HCT116 (cell line): ENCODE results near the gene TBC1D13. TPM values are rescaled to one million over a fixed set of nuclear protein-coding genes. Genes with fewer than 3 reads are reported as not detected.
"Not testable (repeated sequence)": the region's sequence is repeated elsewhere in the genome, so short reads cannot be mapped to it uniquely, and the experiment has no call there.

Source experiments
- ATAC-seq: fragments of 200-7000 bp; cut with Tn5 transposase; 2 replicates; pipeline ENCODE4 v1.9.1; 2020; ENCODE audit warnings: mild to moderate bottlenecking, moderate library complexity
- BruUV-seq: library from RNA; stranded (reverse); fragments of 400-500 nt; replicated peaks from 2 replicates; lab custom pipeline; 2021; lab: Mats Ljungman, UMichigan
- CTCF ChIA-PET: fragments of 300-600 bp; sonication (Branson Sonifier 250); formaldehyde crosslinking; loops from one replicate; lab custom pipeline; 2021; ENCODE audit warnings: antibody characterized with exemption; lab: Charles Lee
- POLR2A ChIA-PET: fragments of 300-600, 350-600 bp; sonication (Branson Sonifier 250); formaldehyde crosslinking; loops from one replicate; lab custom pipeline; 2021; ENCODE audit warnings: antibody characterized with exemption; lab: Charles Lee
- RAD21 ChIA-PET, 2 experiments: fragments of 300-600 bp; sonication (Branson Sonifier 250); formaldehyde crosslinking; loops; one replicate each; lab custom pipeline; 2023; ENCODE audit warnings: low total read pairs in 2 of 2; ENCODE audit not compliant: uncharacterized antibody in 2 of 2, unreplicated experiment in 2 of 2, low non-redundant PET in 1 of 2; lab: Charles Lee
- DNase-seq: peaks from one replicate; pipeline ENCODE4 v3.0.0-alpha.2; 2010; ENCODE audit warnings: low read depth, low spot score
- H2AFZ ChIP-seq: fragments of 200-600 bp; shearing (Covaris generic), sonication (generic); 2 replicates; pipeline ENCODE4 v1.6.1; 2017; ENCODE audit warnings: low read depth, mixed run types, mixed read lengths, antibody characterized with exemption, low read length; ENCODE audit not compliant: poor library complexity, severe bottlenecking
- H3K27ac ChIP-seq: 2 replicates; pipeline ENCODE4 v1.5.1; 2012; ENCODE audit warnings: low read depth, low read length
- H3K27me3 ChIP-seq: fragments of 200-600 bp; sonication (generic); 2 replicates; pipeline ENCODE4 v1.6.1; 2016; ENCODE audit warnings: mixed run types, low read length, mixed read lengths; ENCODE audit not compliant: insufficient read depth
- H3K36me3 ChIP-seq, 2 experiments: fragments of 200-500 bp in 1 of 2; fragments of 200-600 bp in 1 of 2; sonication (Bioruptor generic) in 1 of 2; sonication (generic) in 1 of 2; 2 replicates each; pipeline versions ENCODE4 v1.5.1 to v1.6.1; 2014 to 2016; ENCODE audit warnings: low read length in 2 of 2, inconsistent platforms in 1 of 2, mixed read lengths in 1 of 2, mixed run types in 1 of 2; ENCODE audit not compliant: insufficient read depth in 2 of 2, control insufficient read depth in 1 of 2
- H3K4me1 ChIP-seq, 2 experiments: fragments of 200-600 bp in 1 of 2; sonication (generic) in 1 of 2; 2 replicates each; pipeline versions ENCODE4 v1.5.1 to v1.6.1; 2012 to 2017; ENCODE audit warnings: low read length in 2 of 2, inconsistent platforms in 1 of 2, mild to moderate bottlenecking in 1 of 2, mixed read lengths in 1 of 2, mixed run types in 1 of 2, moderate library complexity in 1 of 2; ENCODE audit not compliant: insufficient read depth in 2 of 2, control insufficient read depth in 1 of 2
- H3K4me2 ChIP-seq: fragments of 200-600 bp; sonication (generic); 2 replicates; pipeline ENCODE4 v1.6.1; 2017; ENCODE audit warnings: mixed run types, low read length, mixed read lengths
- H3K4me3 ChIP-seq, 2 experiments: fragments of 200-600 bp in 1 of 2; sonication (generic) in 1 of 2; replicated peaks in 1 of 2; 2 replicates each; pipeline ENCODE4 v1.5.1; 2011 to 2016; ENCODE audit warnings: low read length in 2 of 2, control low read depth in 1 of 2, low read depth in 1 of 2, mild to moderate bottlenecking in 1 of 2, mixed read lengths in 1 of 2, mixed run types in 1 of 2
- H3K79me2 ChIP-seq: fragments of 200-600 bp; sonication (generic); 2 replicates; pipeline ENCODE4 v1.6.1; 2017; ENCODE audit warnings: mild to moderate bottlenecking, mixed run types, low read length, moderate library complexity, mixed read lengths; ENCODE audit not compliant: insufficient read depth
- H3K9ac ChIP-seq: fragments of 200-600 bp; sonication (generic); 2 replicates; pipeline ENCODE4 v1.6.1; 2016; ENCODE audit warnings: low read length, mixed read lengths
- H3K9me2 ChIP-seq: fragments of 200-600 bp; sonication (generic), shearing (Covaris generic); 2 replicates; pipeline ENCODE4 v1.6.1; 2017; ENCODE audit warnings: mixed run types, mild to moderate bottlenecking, moderate library complexity; ENCODE audit not compliant: insufficient read depth
- H3K9me3 ChIP-seq, 2 experiments: fragments of 200-500 bp in 1 of 2; fragments of 200-600 bp in 1 of 2; sonication (Bioruptor generic) in 1 of 2; sonication (generic) in 1 of 2; 2 replicates each; pipeline ENCODE4 v1.6.1; 2014 to 2017; ENCODE audit warnings: low read length in 2 of 2, mixed read lengths in 2 of 2, inconsistent platforms in 1 of 2, low read depth in 1 of 2, mild to moderate bottlenecking in 1 of 2, mixed run types in 1 of 2, moderate library complexity in 1 of 2; ENCODE audit not compliant: control insufficient read depth in 1 of 2, insufficient read depth in 1 of 2
- H4K20me1 ChIP-seq: fragments of 200-600 bp; sonication (generic), shearing (Covaris generic); 2 replicates; pipeline ENCODE4 v1.6.1; 2017; ENCODE audit warnings: mixed run types, mild to moderate bottlenecking, moderate library complexity; ENCODE audit not compliant: insufficient read depth
- intact Hi-C: fragments of 100-400 bp; cut with micrococcal nuclease; formaldehyde crosslinking; loops from 2 replicates; pipeline ENCODE4 v1.10.0; 2022
- total RNA-seq: library from RNA; stranded (reverse); gene quantifications from one replicate; pipeline ENCODE4 v1.2.1, GENCODE V29; 2021; ENCODE audit not compliant: unreplicated experiment

The TBC1D13 gene
- total RNA-seq, 1 experiment from 2014 or later = 17.5 TPM

GRCh38 chr9:128858476-128858875 lies 71.4 kb downstream of the TBC1D13 start:
- H3K9me3 ChIP-seq, H3K27me3 ChIP-seq, H3K79me2 ChIP-seq, POLR2A ChIA-PET, BruUV-seq, H3K4me1 ChIP-seq, DNase-seq, H3K27ac ChIP-seq, H4K20me1 ChIP-seq, H3K9ac ChIP-seq, intact Hi-C loops, RAD21 ChIA-PET, ATAC-seq, H2AFZ ChIP-seq, H3K4me3 ChIP-seq, H3K36me3 ChIP-seq, H3K9me2 ChIP-seq, H3K4me2 ChIP-seq: not testable (repeated sequence)
- CTCF ChIA-PET = interaction anchor here (0.7 kb wide), 1 partner anchor 70 kb away, joined by 3 read pairs; no protein-coding TSS in a partner anchor

Other genes with a start within 250 kb of the TBC1D13 start
- 111 TPM for gene SPTAN1, start 234.7 kb upstream of the TBC1D13 start, total RNA-seq
- 155 TPM for gene DYNC2I2, start 130.4 kb upstream of the TBC1D13 start, total RNA-seq
- 595 TPM for gene SET, start 98.0 kb upstream of the TBC1D13 start, total RNA-seq
- 37.9 TPM for gene PKN3, start 84.8 kb upstream of the TBC1D13 start, total RNA-seq
- 57.6 TPM for gene ZDHHC12, start 63.1 kb upstream of the TBC1D13 start, total RNA-seq
- 18.0 TPM for gene ZER1, start 15.3 kb upstream of the TBC1D13 start, total RNA-seq
- 27.2 TPM for gene ENDOG, start 31.2 kb downstream of the TBC1D13 start, total RNA-seq
- gene SPOUT1, start 42.5 kb downstream of the TBC1D13 start, total RNA-seq = 70.4 TPM
- 10.1 TPM for gene KYAT1, start 94.7 kb downstream of the TBC1D13 start, total RNA-seq
- 22.0 TPM for gene LRRC8A, start 94.9 kb downstream of the TBC1D13 start, total RNA-seq
- 0.32 TPM for gene PHYHD1, start 133.7 kb downstream of the TBC1D13 start, total RNA-seq
- 12.0 TPM for gene DOLK, start 160.3 kb downstream of the TBC1D13 start, total RNA-seq
- 115 TPM for gene NUP188, start 160.4 kb downstream of the TBC1D13 start, total RNA-seq
- gene SH3GLB2, start 241.1 kb downstream of the TBC1D13 start, total RNA-seq = 87.9 TPM
- gene MIGA2, start 249.4 kb downstream of the TBC1D13 start, total RNA-seq = 23.7 TPM